Ecto neural progenitor cell (in vitro differentiated cells): ENCODE measurements around the gene NDE1.

Experiments used
- DNase-seq: peaks from one replicate; pipeline ENCODE4 v3.0.0-alpha.2; 2018; ENCODE audit warnings: low spot score

Gene NDE1

DNA sequence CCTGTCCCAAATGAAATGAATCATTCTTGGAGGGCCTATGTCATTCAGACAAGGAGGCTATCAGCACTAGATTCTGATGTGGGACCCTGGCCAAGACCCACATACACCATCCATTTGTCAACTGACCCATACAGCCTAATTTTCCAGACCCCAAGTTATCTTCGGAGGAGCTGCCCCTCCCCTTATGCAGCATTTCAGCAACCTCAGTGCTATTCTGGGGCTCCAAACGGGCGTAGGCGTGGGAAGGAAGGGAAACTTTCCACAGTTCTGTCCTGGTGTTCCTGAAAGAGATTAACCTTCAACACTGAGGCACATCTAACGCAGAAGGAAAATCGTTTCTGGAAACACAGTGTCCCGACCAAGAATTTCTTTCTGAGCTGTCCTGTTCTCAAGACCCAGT, 120.1 kb downstream of the NDE1 start:
- no peak for DNase-seq

- no peak for DNase-seq
These were observed 120.5 kb downstream of the NDE1 start for GRCh38 chr16:15770512-15770911.

DNA sequence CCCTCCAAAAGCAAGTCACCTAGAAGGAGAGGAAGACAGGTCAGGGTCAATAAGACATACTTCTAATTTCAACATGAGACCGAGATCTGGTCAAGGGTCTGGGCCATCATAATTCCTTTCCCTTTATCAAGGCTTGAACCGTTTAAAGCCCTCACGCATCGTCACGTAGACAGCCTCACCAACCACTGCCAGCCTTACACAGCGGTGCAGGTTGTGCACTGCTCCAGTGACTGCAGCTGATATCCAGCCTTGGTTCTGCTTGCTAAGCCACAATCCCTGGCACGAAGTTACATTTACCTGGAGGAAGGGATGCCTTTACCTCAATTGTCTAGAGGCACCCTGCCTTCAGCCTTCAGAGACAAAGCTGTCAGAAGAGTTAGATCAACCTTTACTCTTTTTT, 121.6 kb downstream of the NDE1 start:
- no peak for DNase-seq

DNA sequence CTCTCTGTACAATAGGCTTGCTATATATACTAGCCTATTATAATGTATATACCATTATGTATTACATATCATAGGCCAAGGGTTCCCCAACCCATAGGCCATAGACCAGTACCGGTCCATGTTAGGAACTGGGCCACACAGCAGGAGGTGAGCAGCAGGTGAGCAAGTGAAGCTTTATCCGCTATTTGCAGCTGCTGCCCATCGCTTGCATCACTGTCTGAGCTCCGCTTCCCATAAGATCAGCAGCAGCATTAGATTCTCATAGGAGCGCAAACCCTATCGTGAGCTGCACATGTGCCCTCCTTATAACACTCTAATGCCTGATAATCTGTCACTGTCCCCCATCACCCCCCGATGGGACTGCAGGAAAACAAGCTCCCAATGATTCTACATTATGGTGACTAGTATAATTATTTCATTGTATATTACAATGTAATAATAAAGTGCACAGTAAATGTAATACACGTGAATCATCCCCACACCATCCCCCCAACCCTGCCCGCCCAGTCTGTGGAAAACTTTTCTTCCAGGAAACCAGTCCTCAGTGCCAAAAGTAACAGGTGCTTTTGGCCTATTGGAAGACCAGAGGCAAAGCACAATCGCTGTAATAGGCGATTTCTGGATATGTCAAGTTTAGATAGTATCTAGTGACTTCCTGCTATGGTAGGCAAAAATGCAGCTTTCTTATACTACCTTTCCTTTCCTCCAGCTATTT, 122.7 kb downstream of the NDE1 start:
- DNase-seq = no peak

- DNase-seq = no peak
These were observed 123.9 kb downstream of the NDE1 start for GRCh38 chr16:15773968-15774367.

- no peak for DNase-seq
These were observed 125.2 kb downstream of the NDE1 start for GRCh38 chr16:15775209-15775608.

GRCh38 chr16:15775663-15776304, 125.7 kb downstream of the NDE1 start:
- DNase-seq = no peak
